ENCODE measurements around the gene C1QA.
"Not testable (repeated sequence)": the region's sequence is repeated elsewhere in the genome, so short reads cannot be mapped to it uniquely, and the experiment has no call there.

Gene C1QA

DNA sequence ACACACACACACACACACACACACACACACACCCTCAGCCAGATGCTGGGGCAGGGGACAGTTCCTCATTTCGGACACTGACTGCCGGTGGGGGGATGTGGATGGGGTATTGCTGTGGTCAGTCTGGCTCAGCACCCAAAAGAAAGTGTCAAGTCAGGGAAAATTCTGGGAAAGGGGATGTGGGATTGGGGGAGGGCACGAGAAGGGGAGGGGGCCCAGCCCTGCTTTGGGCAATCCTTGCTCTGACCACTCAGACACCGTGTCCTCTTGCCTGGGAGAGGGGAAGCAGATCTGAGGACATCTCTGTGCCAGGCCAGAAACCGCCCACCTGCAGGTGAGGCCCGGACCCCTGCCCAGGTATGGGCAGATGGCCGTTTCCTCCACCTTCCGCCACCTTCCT lies 7.0 kb downstream of the C1QA start, which contains the start of gene C1QC:
Gene C1QC (plus strand): TSS at position 253 of the 400 bp plus-strand sequence. CDS start 391 bp downstream, outside the sequence.
- DNase-seq, result no peak

DNA sequence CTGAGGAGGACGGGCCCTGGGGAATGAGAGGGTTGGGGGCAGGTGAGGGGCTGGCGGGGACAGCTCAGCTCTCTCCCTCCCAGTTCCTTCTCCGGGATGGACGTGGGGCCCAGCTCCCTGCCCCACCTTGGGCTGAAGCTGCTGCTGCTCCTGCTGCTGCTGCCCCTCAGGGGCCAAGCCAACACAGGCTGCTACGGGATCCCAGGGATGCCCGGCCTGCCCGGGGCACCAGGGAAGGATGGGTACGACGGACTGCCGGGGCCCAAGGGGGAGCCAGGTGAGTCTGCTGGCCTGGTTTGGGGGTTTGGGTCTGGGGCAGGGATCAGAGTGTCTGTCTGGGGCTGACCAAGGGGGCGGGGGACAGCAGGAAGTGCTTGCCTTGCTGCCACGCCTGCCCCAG lies 7.5 kb downstream of the C1QA start:
- no peak for DNase-seq

DNA sequence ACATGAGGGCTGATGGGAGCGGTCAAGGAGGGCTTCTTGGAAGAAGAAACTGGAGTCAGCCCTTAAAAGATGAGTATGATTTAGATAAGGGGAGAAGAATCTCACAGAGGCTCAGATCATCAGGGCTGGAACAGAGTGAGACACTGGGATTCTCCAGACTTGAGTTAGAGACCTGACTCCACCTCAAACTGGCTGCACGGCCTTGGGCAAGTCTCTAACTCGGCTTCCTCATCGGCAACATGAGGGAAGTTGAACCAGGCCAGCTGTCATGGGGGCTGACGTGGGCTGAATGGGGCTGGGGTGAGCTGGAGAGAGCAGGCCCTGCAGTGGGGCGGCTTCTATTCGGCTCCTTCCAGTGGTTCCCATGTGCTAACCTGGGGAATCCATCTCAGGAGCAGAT lies 9.5 kb downstream of the C1QA start:
- DNase-seq, result no peak

DNA sequence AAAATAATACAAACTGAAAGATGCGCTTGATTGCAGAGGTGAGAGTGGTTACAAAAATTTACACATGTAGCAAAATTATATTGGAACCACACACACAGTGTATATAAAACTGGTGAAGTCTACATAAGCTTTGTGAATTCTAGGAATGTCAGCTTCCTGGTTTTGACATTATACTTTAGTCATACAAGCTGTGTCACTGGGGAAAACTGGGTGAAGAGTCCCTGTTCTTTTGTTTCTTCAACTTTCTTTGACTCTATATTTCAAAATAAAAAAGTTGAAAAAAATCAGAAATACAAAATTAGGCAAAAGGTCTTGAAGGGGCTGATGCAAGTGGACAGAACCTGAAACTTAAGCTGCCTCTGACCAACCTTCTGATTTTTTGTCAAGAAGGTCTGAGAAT lies 10.0 kb downstream of the C1QA start:
- DNase-seq, result no peak

DNA sequence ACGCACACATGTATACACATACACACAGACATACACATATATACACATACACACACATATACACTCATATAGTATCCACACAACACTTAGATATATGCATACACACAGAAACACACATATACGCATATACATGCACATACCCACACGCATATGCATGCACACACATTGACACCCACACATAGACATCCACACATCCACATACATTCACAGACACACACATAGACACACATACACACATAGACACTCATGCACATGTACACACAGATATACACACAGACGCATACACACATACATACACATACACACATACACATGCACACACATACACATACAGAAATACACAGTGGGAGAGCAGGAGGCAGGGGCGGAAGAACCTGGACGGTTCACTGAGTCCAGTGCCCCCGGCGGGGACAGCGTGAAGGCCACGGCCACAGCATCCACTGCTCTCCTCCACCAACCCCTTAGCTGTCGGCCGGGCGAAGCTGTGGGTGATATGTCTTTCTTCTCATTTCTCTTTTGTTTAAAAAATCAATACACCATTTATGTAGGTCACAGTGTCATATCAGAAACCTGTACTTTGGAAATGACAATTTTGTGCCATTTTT lies 13.8 kb downstream of the C1QA start:
- no peak for DNase-seq

DNA sequence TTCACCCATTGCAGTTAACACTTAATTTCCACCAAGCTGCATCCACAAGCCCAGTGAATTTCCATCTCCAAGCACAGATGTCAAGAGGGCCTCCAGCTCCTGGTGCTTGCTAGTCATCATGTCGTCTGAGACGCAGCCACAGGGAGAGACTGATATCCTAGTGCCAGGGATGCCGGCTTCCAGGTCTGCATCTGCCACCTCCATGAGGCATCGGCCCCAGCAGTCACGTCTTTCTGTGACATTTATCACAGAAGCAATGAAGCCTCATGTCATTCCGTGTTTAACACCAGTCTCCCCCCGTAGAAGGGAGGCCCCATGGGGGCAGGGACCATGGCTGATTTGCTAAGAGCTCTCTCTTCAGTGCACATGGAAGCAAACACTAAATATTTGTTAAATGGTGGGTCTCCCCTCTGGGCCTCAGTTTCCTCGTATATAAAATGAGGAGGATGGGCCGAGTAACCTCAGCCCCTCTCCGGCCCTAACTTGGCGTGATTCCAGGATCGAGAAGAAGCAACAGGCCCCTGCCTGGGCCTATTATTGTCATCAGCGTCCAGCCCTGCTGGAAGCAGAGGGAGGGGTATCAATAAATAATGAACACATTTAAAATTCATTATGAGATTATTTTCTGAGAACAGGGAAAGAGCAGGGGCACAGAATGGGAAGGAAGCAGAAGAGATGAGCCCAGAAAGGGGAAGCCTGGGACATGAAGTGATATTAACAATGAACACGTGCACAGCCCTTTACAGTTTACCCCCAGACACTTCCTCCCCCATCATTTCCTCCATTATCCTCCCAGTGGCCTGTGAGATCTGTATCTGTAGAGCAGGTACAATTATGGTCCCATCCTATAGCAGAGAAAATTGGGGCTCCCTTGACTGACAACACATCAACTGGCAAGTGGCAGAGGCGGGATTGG lies 15.8 kb downstream of the C1QA start:
- DNase-seq, result no peak

DNA sequence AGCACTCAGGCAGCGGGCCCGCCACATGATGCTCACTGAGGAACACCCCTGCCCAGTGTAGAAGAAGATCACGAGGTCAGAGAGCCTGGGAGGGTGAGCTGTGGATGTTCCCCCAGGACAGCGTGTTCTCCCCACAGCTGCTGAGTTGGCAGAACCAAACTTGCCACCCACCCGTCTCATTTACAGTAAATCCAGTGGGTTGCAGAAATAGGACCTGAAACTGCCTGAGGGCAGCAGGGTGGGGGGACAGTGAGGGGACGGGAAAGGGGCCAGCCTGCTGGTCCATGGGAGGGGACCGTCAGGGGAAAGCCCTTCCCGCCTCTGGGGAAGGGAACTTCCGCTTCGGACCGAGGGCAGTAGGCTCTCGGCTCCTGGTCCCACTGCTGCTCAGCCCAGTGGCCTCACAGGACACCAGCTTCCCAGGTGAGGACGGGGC lies 16.5 kb downstream of the C1QA start, which contains the start of gene C1QB:
Gene C1QB (plus strand): TSS at position 356 of the 436 bp plus-strand sequence. CDS start 6,227 bp downstream, outside the sequence.
- no peak for DNase-seq

DNA sequence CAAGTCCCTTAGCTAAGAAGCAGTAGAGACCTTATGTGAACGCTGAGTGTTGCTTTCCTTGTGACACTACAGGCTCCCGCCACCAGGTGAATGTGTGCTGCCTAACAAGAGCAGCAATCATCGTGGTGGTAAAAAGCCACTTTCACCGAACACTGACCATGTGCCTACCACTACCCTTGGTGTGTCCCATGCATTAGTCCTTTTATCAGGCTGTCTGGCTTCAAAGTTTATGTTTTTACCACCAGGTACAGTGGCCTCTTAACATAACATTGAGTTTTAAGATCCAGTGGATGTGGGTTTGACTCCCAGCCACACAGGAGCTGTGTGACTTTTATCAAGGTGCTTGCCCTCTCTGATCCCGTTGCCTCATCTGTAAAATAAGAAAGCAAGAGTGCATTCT lies 18.3 kb downstream of the C1QA start:
- no peak for DNase-seq

DNA sequence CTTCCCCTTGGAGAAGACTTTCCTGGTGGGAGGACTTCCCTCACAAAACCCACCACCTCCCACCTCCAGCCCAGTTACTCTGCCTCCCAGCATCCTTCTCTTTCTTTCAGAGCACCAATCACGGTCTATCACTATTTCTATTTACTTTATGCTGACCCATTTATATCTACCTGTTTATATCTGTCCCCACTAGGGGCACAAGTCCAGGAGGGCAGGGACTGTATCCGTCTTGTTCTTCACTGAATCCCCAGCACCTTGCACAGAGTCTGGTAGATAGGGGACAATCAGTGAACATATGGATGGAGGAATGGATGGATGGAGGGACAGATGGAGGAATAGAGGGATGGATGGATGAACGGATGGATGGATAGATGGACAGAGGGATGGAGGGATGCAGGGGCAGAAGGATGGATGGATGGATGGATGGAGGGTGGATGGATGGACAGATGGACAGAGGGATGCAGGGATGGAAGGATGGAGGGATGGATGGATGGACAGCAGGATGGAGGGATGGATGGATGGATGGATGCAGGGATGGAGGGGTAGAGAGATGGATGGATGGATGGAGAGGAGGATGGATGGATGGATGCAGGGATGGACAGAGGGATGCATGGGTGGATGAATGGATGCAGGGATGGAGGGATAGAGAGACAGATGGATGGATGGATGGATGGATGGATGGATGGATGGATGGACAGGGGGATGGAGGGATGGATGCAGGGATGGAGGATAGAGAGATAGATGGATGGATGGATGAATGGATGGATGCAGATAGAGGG lies 22.1 kb downstream of the C1QA start:
- no peak for DNase-seq

DNA sequence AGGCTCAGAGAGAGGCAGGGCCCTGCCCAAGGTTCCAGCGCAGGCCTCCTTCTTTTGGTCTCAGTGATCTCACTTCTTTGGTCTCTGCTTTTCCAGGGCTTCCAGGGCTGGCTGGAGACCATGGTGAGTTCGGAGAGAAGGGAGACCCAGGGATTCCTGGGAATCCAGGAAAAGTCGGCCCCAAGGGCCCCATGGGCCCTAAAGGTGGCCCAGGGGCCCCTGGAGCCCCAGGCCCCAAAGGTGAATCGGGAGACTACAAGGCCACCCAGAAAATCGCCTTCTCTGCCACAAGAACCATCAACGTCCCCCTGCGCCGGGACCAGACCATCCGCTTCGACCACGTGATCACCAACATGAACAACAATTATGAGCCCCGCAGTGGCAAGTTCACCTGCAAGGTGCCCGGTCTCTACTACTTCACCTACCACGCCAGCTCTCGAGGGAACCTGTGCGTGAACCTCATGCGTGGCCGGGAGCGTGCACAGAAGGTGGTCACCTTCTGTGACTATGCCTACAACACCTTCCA lies 24.4 kb downstream of the C1QA start:
- no peak for DNase-seq

DNA sequence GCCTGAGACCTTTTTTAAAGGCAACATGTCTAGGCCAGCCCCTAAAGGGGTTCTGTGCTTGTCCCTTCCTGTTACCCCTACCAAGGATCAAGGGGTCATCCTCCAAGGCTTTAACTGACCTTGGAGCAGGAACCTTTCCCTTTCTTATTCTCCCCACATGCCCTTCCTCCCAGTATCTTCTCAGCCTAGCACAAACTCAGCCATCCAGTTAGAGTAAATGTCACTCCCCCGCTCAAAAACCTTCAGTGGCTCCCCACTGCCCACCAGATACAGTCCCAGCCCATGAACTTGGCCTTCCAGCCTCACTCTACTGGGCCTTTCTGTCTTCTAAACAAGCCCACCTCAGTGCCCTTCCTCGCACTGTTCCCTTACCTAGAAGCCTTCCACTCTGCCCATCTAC lies 25.5 kb downstream of the C1QA start:
- DNase-seq, result no peak

DNA sequence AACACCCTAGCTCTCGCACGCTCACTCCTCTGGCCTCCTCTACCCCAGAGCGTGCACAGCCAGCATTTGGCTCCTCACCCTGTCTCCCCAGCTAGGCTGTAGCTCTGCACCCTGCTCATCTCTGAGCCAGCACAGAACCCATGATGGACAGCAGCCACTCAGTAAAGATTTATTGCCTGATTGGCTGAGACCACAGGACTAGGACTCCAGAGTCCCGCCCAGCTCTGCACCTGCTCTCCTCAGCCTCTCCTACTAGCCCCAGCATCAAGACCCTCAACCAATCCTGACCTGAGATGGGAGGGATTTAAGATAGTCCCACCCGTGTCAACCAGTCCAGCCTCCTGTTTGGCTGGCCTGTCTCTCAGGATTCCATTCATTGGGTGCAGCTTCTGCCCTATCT lies 25.9 kb downstream of the C1QA start:
- no peak for DNase-seq

DNA sequence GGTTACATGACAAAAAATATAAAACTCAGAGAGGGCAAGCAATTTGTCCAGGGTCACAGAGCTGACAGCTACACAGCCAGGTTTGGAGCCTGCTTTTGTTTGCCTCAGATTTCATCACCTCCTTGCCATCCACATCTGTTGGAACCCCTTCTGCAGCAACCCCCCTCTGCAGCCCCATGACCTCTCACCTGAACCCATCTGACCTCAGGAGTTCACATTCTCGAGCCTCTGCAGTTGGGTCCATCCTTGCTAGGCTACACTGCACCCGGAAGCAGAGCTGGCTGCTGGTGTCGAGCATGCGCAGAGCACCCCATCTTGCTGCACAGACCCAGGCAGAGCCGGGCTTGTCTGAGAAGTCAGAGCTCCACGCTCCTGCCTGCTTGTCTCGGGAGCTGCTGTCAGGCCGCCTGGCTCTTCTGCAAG lies 26.6 kb downstream of the C1QA start:
- DNase-seq, result no peak

DNA sequence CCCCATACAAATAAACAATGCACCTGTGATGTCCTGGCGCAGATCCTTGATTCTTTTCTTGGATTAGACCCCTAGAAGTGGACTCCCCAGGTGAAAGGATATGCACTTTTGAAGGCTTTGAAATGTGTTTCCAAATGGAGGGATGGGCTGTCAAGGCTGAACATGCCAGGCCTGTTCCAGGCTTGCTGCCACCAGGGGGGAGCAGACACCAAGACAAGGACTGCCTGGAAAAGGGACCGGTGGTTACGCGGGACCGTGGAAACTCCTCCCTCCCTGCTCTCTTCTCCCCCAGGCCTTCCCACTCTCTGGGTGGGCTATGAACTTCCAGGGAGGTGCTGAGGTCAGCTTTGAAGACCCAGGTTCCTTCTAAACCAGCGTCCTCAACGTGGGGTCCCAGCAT lies 29.3 kb downstream of the C1QA start:
- no peak for DNase-seq

DNA sequence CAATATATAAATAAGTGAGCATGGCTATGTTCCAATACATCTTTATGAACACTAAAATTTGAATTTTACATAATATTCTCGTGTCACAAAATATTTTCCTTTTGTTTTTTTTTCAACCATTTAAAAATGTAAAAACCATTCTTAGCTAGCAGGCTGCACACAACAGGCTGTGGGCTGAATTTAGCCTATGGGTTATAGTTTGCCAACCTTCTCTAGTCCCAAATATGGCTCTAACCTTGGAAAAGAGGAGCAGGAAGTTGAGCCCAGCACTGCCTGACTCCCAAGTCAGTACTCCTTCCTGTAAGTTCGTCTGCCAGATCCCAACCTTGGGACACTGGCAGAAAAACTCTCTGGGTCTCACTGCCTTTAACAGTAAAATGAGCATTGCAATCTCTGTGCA lies 30.0 kb downstream of the C1QA start:
- DNase-seq, result no peak

DNA sequence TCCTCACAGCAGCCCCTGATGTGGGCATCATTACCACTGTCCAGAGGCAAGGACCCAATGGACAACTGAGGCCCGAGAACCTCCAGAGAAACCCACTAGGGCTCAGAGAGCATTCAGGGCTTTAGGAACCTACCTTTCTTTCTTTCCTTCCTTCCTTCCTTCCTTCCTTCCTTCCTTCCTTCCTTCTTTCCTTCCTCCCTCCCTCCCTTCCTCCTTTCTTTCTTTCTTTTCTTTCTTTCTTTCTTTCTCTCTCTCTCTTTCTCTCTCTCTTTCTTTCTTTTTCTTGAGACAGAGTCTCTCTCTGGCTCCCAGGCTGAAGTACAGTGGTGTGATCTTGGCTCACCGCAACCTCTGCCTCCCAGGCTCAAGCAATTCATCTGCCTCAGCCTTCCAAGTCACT lies 32.4 kb downstream of the C1QA start:
- DNase-seq, result not testable (repeated sequence)

DNA sequence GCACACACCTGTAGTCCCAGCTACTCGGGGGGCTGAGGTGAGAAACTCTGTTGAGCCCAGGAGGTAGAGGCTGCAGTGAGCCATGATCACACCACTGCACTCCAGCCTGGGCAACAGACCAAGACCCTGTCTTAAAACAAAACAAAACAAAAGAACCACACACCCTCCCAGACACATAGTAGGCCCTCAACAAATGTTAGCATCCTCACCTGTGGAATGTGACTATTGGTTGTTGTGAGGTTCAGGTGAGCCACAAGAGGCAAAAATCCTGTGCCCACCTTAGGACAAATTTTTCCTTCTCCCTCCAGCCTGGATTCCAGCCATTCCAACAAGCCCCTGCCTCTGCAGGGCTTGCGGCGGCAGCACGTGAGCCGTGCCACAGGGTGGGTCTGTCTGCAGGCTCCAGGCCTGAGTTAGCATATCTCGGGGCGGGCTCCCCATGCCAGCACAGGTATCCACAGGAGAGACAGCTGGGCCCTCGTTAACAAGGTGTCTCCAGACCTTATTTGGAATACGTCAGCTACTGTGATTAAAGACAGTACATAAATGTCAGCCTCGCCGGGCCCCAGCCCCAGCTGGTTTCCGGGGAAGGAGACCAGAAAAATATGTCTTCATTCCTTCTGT lies 34.0 kb downstream of the C1QA start:
- no peak for DNase-seq

DNA sequence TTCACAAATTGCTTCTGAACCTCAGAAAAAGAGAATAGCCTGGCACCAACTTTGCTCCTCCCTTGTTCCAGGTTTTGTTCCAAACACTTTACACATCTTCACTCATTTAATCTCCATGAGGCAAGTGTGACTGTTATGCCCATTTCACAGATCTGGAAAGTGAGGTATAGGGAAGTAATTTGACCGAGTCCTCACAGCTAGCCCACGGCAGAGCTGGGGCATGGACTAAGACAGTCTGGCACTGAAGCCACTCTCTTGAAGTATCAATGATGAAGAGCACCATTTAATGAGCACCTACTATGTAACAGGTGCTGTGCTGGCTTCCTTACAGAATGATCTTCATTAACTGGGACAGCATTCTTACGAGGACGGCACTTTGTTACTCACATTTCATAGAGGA lies 35.6 kb downstream of the C1QA start:
- DNase-seq, result no peak

DNA sequence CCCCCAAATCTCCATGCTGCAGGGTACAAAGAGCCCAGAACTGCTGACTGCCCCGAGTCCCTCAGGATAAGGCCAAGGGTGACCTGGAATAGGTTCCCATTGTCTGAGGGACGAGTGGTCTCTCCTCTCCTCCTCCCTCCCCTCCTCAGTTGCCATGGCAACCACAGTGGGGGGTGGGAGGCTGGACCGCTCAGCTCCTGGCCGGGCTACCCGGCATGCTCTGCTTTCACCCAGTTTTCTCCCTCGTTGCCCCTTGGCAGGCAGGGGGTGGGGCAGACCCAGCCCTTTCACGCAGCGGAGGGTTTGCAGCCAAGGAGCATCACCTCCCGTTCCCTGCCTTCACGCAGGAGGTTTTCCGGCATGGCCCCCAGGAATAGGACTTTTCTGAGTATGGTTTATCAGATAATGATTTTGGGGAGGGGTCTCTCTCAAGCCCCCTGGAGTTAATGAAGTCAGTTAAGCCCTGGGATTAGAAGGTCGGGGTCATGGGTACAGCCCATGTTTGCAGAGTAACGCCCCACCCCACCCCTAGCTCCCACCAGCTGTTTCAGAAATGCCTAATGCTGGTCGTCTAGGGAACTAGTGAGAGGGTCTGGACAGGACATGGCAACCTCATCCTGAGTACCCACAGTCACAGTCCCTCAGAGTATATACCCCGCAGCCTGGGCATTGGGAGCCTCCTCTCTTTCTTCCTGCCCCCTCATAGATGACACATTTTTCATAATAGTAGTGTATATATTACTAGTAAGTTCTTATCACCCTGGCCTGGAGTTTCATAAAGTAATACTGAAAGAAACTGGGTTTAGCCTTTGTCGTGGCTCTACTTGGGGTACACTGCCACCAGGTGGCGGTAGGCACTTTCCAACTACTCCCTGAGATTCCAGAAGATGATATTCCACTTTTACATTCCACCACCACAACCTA lies 37.3 kb downstream of the C1QA start:
- peak; percentile 16 for DNase-seq

DNA sequence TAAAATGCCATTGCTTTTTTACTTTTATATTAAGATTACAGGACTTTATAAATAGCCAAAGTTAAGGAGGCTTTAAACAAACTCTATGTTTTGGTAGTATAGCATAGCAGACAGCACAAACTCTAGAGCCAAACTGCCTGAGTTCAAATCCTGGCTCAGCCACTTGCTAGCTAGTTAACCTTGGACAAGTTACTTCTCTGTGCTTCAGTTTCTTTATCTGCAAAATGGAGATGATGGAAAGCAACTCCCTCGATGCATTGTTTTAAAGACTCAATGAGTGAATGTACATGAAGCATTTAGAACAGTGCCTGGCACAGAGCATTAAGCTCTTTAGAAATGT lies 38.0 kb downstream of the C1QA start:
- DNase-seq, result no peak

DNA sequence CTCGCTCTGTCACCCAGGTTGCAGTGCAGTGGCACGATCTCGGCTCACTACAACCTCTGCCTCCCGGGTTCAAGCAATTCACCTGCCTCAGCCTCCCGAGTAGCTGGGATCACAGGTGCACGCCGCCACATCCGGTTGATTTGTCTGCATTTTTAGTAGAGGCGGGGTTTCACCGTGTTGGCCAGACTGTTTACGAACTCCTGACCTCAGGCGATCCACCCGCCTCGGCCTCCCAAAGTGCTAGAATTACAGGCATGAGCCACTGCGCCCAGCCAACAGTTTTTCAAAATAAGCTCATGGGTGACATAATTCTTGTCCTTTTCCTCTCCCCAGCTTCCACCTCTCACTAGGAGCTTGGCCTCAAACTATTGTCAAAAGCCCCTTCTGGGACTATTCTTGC lies 39.7 kb downstream of the C1QA start:
- DNase-seq, result not testable (repeated sequence)

All from activated naive CD4-positive, alpha-beta T cell treated with Interleukin-2 at 50 U/mL for 16 hours (primary cell).